ENCODE results near the gene ZBTB20. TPM values are rescaled to one million over a fixed set of nuclear protein-coding genes. Genes with fewer than 3 reads are reported as not detected.
A peak's percentile ranks its signal among the peaks of the same experiment; 100 is the strongest.

Gene ZBTB20
- total and polyA plus RNA-seq, 4 donors, result 0.74 to 77.1 (median 27.9) TPM

DNA sequence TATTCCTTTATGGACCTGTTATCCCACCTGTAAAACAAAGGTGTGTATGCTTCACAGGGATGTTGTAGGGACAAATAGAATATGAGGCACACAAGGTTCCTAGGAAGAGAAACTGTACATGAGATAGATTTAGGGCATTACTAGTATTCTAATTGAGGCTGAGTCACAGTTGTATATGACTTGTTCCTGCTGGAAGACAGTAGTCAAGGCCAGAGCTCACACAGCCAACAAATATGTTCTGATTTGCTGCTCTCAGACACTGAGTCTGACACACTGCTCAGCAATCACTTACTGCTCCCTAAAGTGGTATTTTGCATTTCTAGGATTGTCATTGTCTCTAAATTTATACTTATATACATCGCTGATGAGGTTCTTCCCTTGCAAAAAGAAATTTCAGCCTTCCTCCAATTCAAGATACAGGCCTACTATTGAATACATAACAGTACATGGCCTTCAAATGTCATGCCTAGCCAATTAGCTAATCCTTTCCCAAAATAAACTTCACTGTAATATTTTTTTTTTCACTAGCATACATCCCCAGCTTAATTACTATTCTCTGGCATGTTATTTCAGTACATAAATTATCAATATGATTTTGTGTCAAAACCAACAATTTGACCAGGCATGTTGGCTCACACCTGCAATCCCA, 783.4 kb downstream of the ZBTB20 start:
- TF ChIP-seq, protein P1, sequence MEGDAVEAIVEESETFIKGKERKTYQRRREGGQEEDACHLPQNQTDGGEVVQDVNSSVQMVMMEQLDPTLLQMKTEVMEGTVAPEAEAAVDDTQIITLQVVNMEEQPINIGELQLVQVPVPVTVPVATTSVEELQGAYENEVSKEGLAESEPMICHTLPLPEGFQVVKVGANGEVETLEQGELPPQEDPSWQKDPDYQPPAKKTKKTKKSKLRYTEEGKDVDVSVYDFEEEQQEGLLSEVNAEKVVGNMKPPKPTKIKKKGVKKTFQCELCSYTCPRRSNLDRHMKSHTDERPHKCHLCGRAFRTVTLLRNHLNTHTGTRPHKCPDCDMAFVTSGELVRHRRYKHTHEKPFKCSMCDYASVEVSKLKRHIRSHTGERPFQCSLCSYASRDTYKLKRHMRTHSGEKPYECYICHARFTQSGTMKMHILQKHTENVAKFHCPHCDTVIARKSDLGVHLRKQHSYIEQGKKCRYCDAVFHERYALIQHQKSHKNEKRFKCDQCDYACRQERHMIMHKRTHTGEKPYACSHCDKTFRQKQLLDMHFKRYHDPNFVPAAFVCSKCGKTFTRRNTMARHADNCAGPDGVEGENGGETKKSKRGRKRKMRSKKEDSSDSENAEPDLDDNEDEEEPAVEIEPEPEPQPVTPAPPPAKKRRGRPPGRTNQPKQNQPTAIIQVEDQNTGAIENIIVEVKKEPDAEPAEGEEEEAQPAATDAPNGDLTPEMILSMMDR (IDR thresholded peaks at IDR 0.05; ENCODE audit: control extremely low read depth, extremely low read depth), result no peak
- Histone ChIP-seq H3K27me3 (ENCODE audit: control insufficient read depth in 3 of 3, insufficient read depth in 3 of 3, low read length in 2 of 3) (no peaks in the 10 kb centered on the region), H3K9ac (ENCODE audit: insufficient read depth in 1 of 2, low read length in 2 of 2) (no peak overlapping the region), H3K9me3 (ENCODE audit: control insufficient read depth in 4 of 4, insufficient read depth in 3 of 4, low read length in 3 of 4) (no peaks in the 10 kb centered on the region), H3K4me3 (no peak overlapping the region), H3K27ac (ENCODE audit: low read depth in 1 of 2, low read length in 1 of 2) (peak overlapping the region in 1 of 2 donors; percentile 75), H3K36me3 (ENCODE audit: control insufficient read depth in 4 of 4, insufficient read depth in 4 of 4, low read length in 4 of 4) (no peaks in the 10 kb centered on the region), H3K4me1 (ENCODE audit: control insufficient read depth in 5 of 5, insufficient read depth in 5 of 5, low read length in 5 of 5) (peaks cover 0 to 16% (median 0%) of the 10 kb centered on the region in 5 donors)
- DNase-seq (no peak), ATAC-seq (ENCODE audit: insufficient read depth, low FRiP score) (no peak)
- WGBS, 2 donors, result 77 to 89% methylated on average over 1 of the region's 1 CpG

DNA sequence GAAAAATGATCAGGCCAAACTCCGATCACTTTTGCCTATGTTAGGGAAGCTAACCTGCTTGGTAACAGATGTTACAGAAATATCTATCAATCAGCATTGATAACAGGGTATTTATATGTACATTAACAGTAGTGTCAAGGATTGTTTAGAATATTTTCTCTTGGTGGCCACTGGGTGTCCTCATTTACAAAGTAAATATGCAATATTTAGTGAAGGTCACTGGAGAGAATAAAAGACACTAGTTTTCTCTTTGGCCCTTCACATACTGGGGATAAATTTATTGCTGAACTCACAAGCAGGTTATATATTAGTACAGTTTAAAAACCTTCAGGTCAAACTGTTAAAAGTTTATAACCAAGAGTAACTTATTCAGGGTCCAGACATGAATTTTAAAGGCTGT, 784.3 kb downstream of the ZBTB20 start:
- Histone ChIP-seq H3K27me3 (ENCODE audit: control insufficient read depth in 3 of 3, insufficient read depth in 3 of 3, low read length in 2 of 3) (no peaks in the 10 kb centered on the region), H3K4me1 (ENCODE audit: control insufficient read depth in 5 of 5, insufficient read depth in 5 of 5, low read length in 5 of 5) (peaks cover 0 to 16% (median 0%) of the 10 kb centered on the region in 5 donors), H3K9ac (ENCODE audit: insufficient read depth in 1 of 2, low read length in 2 of 2) (no peak overlapping the region), H3K27ac (ENCODE audit: low read depth in 1 of 2, low read length in 1 of 2) (peak overlapping the region in 1 of 2 donors; percentile 70), H3K9me3 (ENCODE audit: control insufficient read depth in 4 of 4, insufficient read depth in 3 of 4, low read length in 3 of 4) (no peaks in the 10 kb centered on the region), H3K36me3 (ENCODE audit: control insufficient read depth in 4 of 4, insufficient read depth in 4 of 4, low read length in 4 of 4) (no peaks in the 10 kb centered on the region), H3K4me3 (no peak overlapping the region)
- ATAC-seq (ENCODE audit: insufficient read depth, low FRiP score), result no peak
- TF ChIP-seq, protein P1 (IDR thresholded peaks at IDR 0.05; ENCODE audit: control extremely low read depth, extremely low read depth), result no peak
- peak in 2 of 3 donors; percentile 47 to 64 for DNase-seq
- WGBS, 2 donors, result 90 to 97% methylated on average over 1 of the region's 1 CpG

DNA sequence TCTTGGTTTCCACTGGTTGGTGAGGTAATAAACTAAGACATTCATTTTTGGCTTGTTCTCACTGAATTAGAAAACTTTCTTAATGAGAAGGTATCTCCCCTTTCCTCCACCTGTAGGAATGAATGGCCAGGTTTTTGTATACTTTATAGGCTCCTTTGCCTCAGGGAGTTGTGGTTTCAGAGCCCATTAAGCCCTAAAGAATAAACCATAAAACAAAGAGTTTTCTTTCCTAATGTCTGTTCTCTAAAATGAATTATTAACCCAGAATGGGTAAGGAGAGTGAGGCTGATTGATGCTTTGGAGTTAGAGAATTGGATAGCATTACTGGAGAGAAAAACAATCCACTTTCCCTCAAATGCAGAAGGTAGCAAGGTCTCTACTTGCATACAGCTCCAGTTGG, 785.7 kb downstream of the ZBTB20 start:
- H3K36me3 ChIP-seq (ENCODE audit: control insufficient read depth in 4 of 4, insufficient read depth in 4 of 4, low read length in 4 of 4), result no peaks in the 10 kb centered on the region
- TF ChIP-seq, protein P1 (IDR thresholded peaks at IDR 0.05; ENCODE audit: control extremely low read depth, extremely low read depth), result no peak
- H3K9me3 ChIP-seq (ENCODE audit: control insufficient read depth in 4 of 4, insufficient read depth in 3 of 4, low read length in 3 of 4), result no peaks in the 10 kb centered on the region
- H3K27ac ChIP-seq (ENCODE audit: low read depth in 1 of 2, low read length in 1 of 2), result no peak overlapping the region
- no peak for DNase-seq
- no peak overlapping the region for H3K9ac ChIP-seq (ENCODE audit: insufficient read depth in 1 of 2, low read length in 2 of 2)
- ATAC-seq (ENCODE audit: insufficient read depth, low FRiP score), result no peak
- peaks cover 0 to 16% (median 4%) of the 10 kb centered on the region in 5 donors for H3K4me1 ChIP-seq (ENCODE audit: control insufficient read depth in 5 of 5, insufficient read depth in 5 of 5, low read length in 5 of 5)
- H3K4me3 ChIP-seq, result no peak overlapping the region
- no peaks in the 10 kb centered on the region for H3K27me3 ChIP-seq (ENCODE audit: control insufficient read depth in 3 of 3, insufficient read depth in 3 of 3, low read length in 2 of 3)

DNA sequence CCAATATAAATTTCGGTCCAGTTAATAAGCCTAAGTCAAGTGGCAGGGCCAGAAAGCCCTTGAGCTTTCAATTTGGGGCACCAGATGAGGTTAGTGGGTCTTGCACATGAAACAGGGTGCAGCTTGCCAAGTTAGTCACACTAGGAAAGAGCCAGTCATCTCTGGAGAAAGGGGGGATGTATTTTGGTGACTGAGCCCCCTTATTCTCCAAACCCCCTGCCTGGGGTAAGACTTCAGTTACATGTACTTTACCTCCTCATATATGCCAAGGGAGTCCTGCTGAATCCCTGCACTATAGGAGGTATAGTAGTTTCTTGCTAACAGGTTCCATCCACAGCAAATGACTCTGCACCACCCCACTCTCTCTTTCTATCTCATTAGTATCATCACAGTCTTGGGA, 790.6 kb downstream of the ZBTB20 start:
- H3K4me1 ChIP-seq (ENCODE audit: control insufficient read depth in 5 of 5, insufficient read depth in 5 of 5, low read length in 5 of 5), result peaks cover 0 to 17% (median 0%) of the 10 kb centered on the region in 5 donors
- no peaks in the 10 kb centered on the region for H3K27me3 ChIP-seq (ENCODE audit: control insufficient read depth in 3 of 3, insufficient read depth in 3 of 3, low read length in 2 of 3)
- no peak overlapping the region for H3K9ac ChIP-seq (ENCODE audit: insufficient read depth in 1 of 2, low read length in 2 of 2)
- TF ChIP-seq, protein P1 (IDR thresholded peaks at IDR 0.05; ENCODE audit: control extremely low read depth, extremely low read depth), result no peak
- H3K27ac ChIP-seq (ENCODE audit: low read depth in 1 of 2, low read length in 1 of 2), result no peak overlapping the region
- peaks cover 0 to 1% (median 0%) of the 10 kb centered on the region in 4 donors for H3K36me3 ChIP-seq (ENCODE audit: control insufficient read depth in 4 of 4, insufficient read depth in 4 of 4, low read length in 4 of 4)
- H3K9me3 ChIP-seq (ENCODE audit: control insufficient read depth in 4 of 4, insufficient read depth in 3 of 4, low read length in 3 of 4), result peaks cover 0 to 1% (median 0%) of the 10 kb centered on the region in 4 donors
- DNase-seq, result no peak
- no peak for ATAC-seq (ENCODE audit: insufficient read depth, low FRiP score)
- no peak overlapping the region for H3K4me3 ChIP-seq
- WGBS, 2 donors, result 76 to 90% methylated on average over 1 of the region's 1 CpG
